Liver (tissue), 9 donors: ENCODE results near the gene RAB38. TPM values are rescaled to one million over a fixed set of nuclear protein-coding genes. Genes with fewer than 3 reads are reported as not detected.
A peak's percentile ranks its signal among the peaks of the same experiment; 100 is the strongest.

Experiments
- DNase-seq: peaks from one replicate; pipeline ENCODE4 v3.0.0-alpha.2; 2017; ENCODE audit warnings: low spot score
- H3K27ac ChIP-seq, 2 donors: one replicate each; pipeline ENCODE4 v1.7.0; 2013; ENCODE audit warnings: inconsistent platforms in 2 of 2, low read length in 2 of 2, control low read depth in 1 of 2, low read depth in 1 of 2, mild to moderate bottlenecking in 1 of 2
- H3K27me3 ChIP-seq, 4 donors: one replicate each; pipeline versions ENCODE4 v1.6.1 to v1.7.0; 2013; ENCODE audit warnings: low read length in 3 of 4, inconsistent platforms in 1 of 4, mild to moderate bottlenecking in 1 of 4, moderate library complexity in 1 of 4; ENCODE audit not compliant: control insufficient read depth in 4 of 4, insufficient read depth in 4 of 4
- H3K36me3 ChIP-seq, 4 donors: one replicate each; pipeline versions ENCODE4 v1.6.1 to v1.7.0; 2013; ENCODE audit warnings: low read length in 3 of 4, mild to moderate bottlenecking in 3 of 4, low read depth in 1 of 4, moderate library complexity in 1 of 4; ENCODE audit not compliant: control insufficient read depth in 4 of 4, insufficient read depth in 3 of 4
- H3K4me1 ChIP-seq, 4 donors: one replicate each; pipeline versions ENCODE4 v1.6.1 to v1.7.0; 2013; ENCODE audit warnings: low read length in 3 of 4, mild to moderate bottlenecking in 3 of 4, moderate library complexity in 1 of 4; ENCODE audit not compliant: control insufficient read depth in 4 of 4, insufficient read depth in 4 of 4
- H3K4me3 ChIP-seq, 3 donors: one replicate each; pipeline versions ENCODE4 v1.6.1 to v1.7.0; 2013; ENCODE audit warnings: low read length in 3 of 3, control low read depth in 1 of 3, low read depth in 1 of 3, mild to moderate bottlenecking in 1 of 3
- H3K9ac ChIP-seq, 2 donors: one replicate each; pipeline ENCODE4 v1.7.0; 2013; ENCODE audit warnings: low read length in 2 of 2, mild to moderate bottlenecking in 2 of 2, moderate library complexity in 2 of 2, control low read depth in 1 of 2, low read depth in 1 of 2
- H3K9me3 ChIP-seq, 4 donors: one replicate each; pipeline versions ENCODE4 v1.6.1 to v1.7.0; 2013; ENCODE audit warnings: low read length in 3 of 4; ENCODE audit not compliant: control insufficient read depth in 4 of 4
- ATF3 ChIP-seq: IDR thresholded peaks from 2 replicates; pipeline ENCODE4 v1.6.1; 2016; ENCODE audit warnings: antibody characterized with exemption
- CTCF ChIP-seq: fragments of 150-350 bp; IDR thresholded peaks from 2 replicates; pipeline ENCODE4 v1.5.1; 2017; ENCODE audit warnings: improper control_type of control experiment, low read depth, low read length; ENCODE audit not compliant: missing input control
- EGR1 ChIP-seq, 2 donors: IDR thresholded peaks; 2 replicates each; pipeline ENCODE4 v1.6.1; 2016 to 2018; ENCODE audit warnings: antibody characterized with exemption in 2 of 2, low read depth in 2 of 2
- FOXA1 ChIP-seq: IDR thresholded peaks from 2 replicates; pipeline ENCODE4 v1.6.1; 2016; ENCODE audit warnings: antibody characterized with exemption
- FOXA2 ChIP-seq: IDR thresholded peaks from 2 replicates; pipeline ENCODE4 v1.6.1; 2016; ENCODE audit warnings: antibody characterized with exemption
- GABPA ChIP-seq, 2 donors: IDR thresholded peaks in 1 of 2; conservative IDR thresholded peaks in 1 of 2; 2 replicates each; pipeline ENCODE4 v1.6.1; 2016; ENCODE audit warnings: antibody characterized with exemption in 2 of 2, mild to moderate bottlenecking in 1 of 2, moderate library complexity in 1 of 2
- HNF4A ChIP-seq, 2 donors: conservative IDR thresholded peaks; 2 replicates each; pipeline ENCODE4 v1.6.1; 2016; ENCODE audit warnings: antibody characterized with exemption in 2 of 2, mild to moderate bottlenecking in 2 of 2
- HNF4G ChIP-seq: IDR thresholded peaks from 2 replicates; pipeline ENCODE4 v1.6.1; 2016; ENCODE audit warnings: antibody characterized with exemption
- JUND ChIP-seq, 2 donors: IDR thresholded peaks; 2 replicates each; pipeline ENCODE4 v1.6.1; 2016; ENCODE audit warnings: antibody characterized with exemption in 2 of 2
- MAX ChIP-seq: IDR thresholded peaks from 2 replicates; pipeline ENCODE4 v1.6.1; 2016; ENCODE audit warnings: antibody characterized with exemption
- NR2F2 ChIP-seq: IDR thresholded peaks from 2 replicates; pipeline ENCODE4 v1.6.1; 2016; ENCODE audit warnings: antibody characterized with exemption
- RAD21 ChIP-seq, 2 donors: IDR thresholded peaks; 2 replicates each; pipeline ENCODE4 v1.6.1; 2016; ENCODE audit warnings: antibody characterized with exemption in 2 of 2, mild to moderate bottlenecking in 2 of 2
- SP1 ChIP-seq: IDR thresholded peaks from 2 replicates; pipeline ENCODE4 v1.6.1; 2018; ENCODE audit warnings: antibody characterized with exemption, mild to moderate bottlenecking
- TAF1 ChIP-seq: conservative IDR thresholded peaks from 2 replicates; pipeline ENCODE4 v1.6.1; 2016; ENCODE audit warnings: antibody characterized with exemption, mild to moderate bottlenecking
- YY1 ChIP-seq: IDR thresholded peaks from 2 replicates; pipeline ENCODE4 v1.6.1; 2016; ENCODE audit warnings: antibody characterized with exemption, mild to moderate bottlenecking
- ZBTB33 ChIP-seq: IDR thresholded peaks from 2 replicates; pipeline ENCODE4 v1.6.1; 2016; ENCODE audit warnings: antibody characterized with exemption
- WGBS: extraction: QIAGEN DNeasy Blood & Tissue Kit; methylation state at CpG from one replicate; pipeline ENCODE4 v1.1.7; 2013; 5-methylcytosine and 5-hydroxymethylcytosine counted together
- polyA plus RNA-seq, 2 donors: library from polyadenylated mRNA; stranded (reverse) in 1 of 2; unstranded in 1 of 2; fragments of 200-250 nt in 1 of 2; fragments of >200 nt in 1 of 2; fragmentation: Nextera tagmentation in 1 of 2; extraction: Ambion mirVana in 1 of 2; gene quantifications; one replicate each; pipeline versions ENCODE4 v1.2.1 to v1.2.3, GENCODE V29; 2013 to 2015
- total RNA-seq, 2 donors: library from RNA; depleted of rRNA; stranded (reverse); fragments of >200 nt; gene quantifications; one replicate each; pipeline ENCODE4 v1.2.3, GENCODE V29; 2014
- donor health status: healthy.
- donor health status: healthy.
- donor health status: healthy.
- donor health status: healthy.
- donor health status: healthy.

The RAB38 gene
- total and polyA plus RNA-seq, 4 donors, result 0.32 to 2.2 (median 0.48) TPM

- WGBS, result 65% methylated on average over 9 of the region's 9 CpGs
- H3K9me3 ChIP-seq, result no peaks in the 10 kb centered on the region
- DNase-seq, result no peak
- no peaks in the 10 kb centered on the region for H3K36me3 ChIP-seq
- H3K4me1 ChIP-seq, result peaks cover 5 to 15% (median 11%) of the 10 kb centered on the region in 4 donors
- peak overlapping the region in 1 of 2 donors; percentile 45 for H3K27ac ChIP-seq
- peak in 1 of 2 donors; percentile 21 for TF ChIP-seq HNF4A (conservative IDR thresholded peaks at IDR 0.05)
- TF ChIP-seq FOXA2, result no peak
- peak; percentile 63 for TF ChIP-seq CTCF
- TF ChIP-seq RAD21 (IDR thresholded peaks at IDR 0.05), result peak; percentile 76 to 78
- peak overlapping the region in 2 of 3 donors; percentile 4 to 12 for H3K4me3 ChIP-seq
- H3K27me3 ChIP-seq, result no peaks in the 10 kb centered on the region
- no peak overlapping the region for H3K9ac ChIP-seq
Measured at GRCh38 chr11:88103337-88104206, 71.7 kb downstream of the RAB38 start.

- Histone ChIP-seq H3K27me3 (no peaks in the 10 kb centered on the region), H3K9ac (no peak overlapping the region), H3K4me3 (no peak overlapping the region), H3K4me1 (peaks cover 5 to 15% (median 11%) of the 10 kb centered on the region in 4 donors), H3K9me3 (no peaks in the 10 kb centered on the region), H3K36me3 (no peaks in the 10 kb centered on the region), H3K27ac (no peak overlapping the region)
- DNase-seq, result no peak
- 78% methylated on average over 3 of the region's 3 CpGs for WGBS
- no peak for TF ChIP-seq MAX
- no peak for TF ChIP-seq GABPA (IDR thresholded peaks at IDR 0.05 in 1 of 2, conservative IDR thresholded peaks at IDR 0.05 in 1 of 2)
- TF ChIP-seq TAF1, result no peak
- no peak for TF ChIP-seq CTCF
- no peak for TF ChIP-seq NR2F2
- TF ChIP-seq ATF3, result no peak
- no peak for TF ChIP-seq HNF4G
- TF ChIP-seq HNF4A (conservative IDR thresholded peaks at IDR 0.05), result no peak
- no peak for TF ChIP-seq FOXA2
- TF ChIP-seq SP1, result no peak
- TF ChIP-seq JUND (IDR thresholded peaks at IDR 0.05), result no peak
- TF ChIP-seq FOXA1, result no peak
- TF ChIP-seq YY1, result no peak
- TF ChIP-seq RAD21 (IDR thresholded peaks at IDR 0.05), result no peak
- TF ChIP-seq ZBTB33, result no peak
- no peak for TF ChIP-seq EGR1 (IDR thresholded peaks at IDR 0.05; ENCODE audit: low read depth in 2 of 2)
Measured at GRCh38 chr11:88102598-88102934, 72.7 kb downstream of the RAB38 start.
